Common myeloid progenitor, CD34-positive (primary cell): ENCODE measurements around the gene CTF1. TPM values are rescaled to one million over a fixed set of nuclear protein-coding genes. Genes with fewer than 3 reads are reported as not detected.

Experiments
- CTCF ChIA-PET: fragments of 350-600 bp; sonication (Branson Sonifier 250); formaldehyde crosslinking; loops from one replicate; lab custom pipeline; 2021; ENCODE audit warnings: antibody characterized with exemption; lab: Charles Lee
- POLR2A ChIA-PET: fragments of 350-600 bp; sonication (Branson Sonifier 250); formaldehyde crosslinking; loops from one replicate; lab custom pipeline; 2021; ENCODE audit warnings: antibody characterized with exemption; lab: Charles Lee
- DNase-seq, 3 donors: peaks; one replicate each; pipeline versions ENCODE4 v3.0.0 to v3.0.0-alpha.2; 2013
- H3K27ac ChIP-seq, 2 experiments: 1 replicate in 1 of 2; 2 replicates in 1 of 2; pipeline ENCODE4 v1.7.0; 2013; ENCODE audit warnings: inconsistent platforms in 2 of 2, low read length in 2 of 2, mild to moderate bottlenecking in 2 of 2, low read depth in 1 of 2, moderate library complexity in 1 of 2; ENCODE audit not compliant: severe bottlenecking in 2 of 2, insufficient read depth in 1 of 2, poor library complexity in 1 of 2
- H3K27me3 ChIP-seq, 5 experiments: replicated peaks in 2 of 5; 1 replicate in 3 of 5; 2 replicates in 2 of 5; pipeline versions ENCODE4 v1.6.1 to v1.7.0; 2013; ENCODE audit warnings: low read length in 4 of 5, mild to moderate bottlenecking in 2 of 5, moderate library complexity in 2 of 5, inconsistent platforms in 1 of 5; ENCODE audit not compliant: insufficient read depth in 5 of 5, control insufficient read depth in 4 of 5
- H3K36me3 ChIP-seq, 4 experiments: 1 replicate in 2 of 4; 2 replicates in 2 of 4; pipeline versions ENCODE4 v1.6.1 to v1.7.0; 2013; ENCODE audit warnings: low read length in 3 of 4, control low read depth in 1 of 4, mild to moderate bottlenecking in 1 of 4; ENCODE audit not compliant: control insufficient read depth in 4 of 4, insufficient read depth in 4 of 4
- H3K4me1 ChIP-seq, 4 experiments: 1 replicate in 3 of 4; 2 replicates in 1 of 4; pipeline versions ENCODE4 v1.6.1 to v1.7.1; 2013; ENCODE audit warnings: low read length in 3 of 4, mild to moderate bottlenecking in 3 of 4, control low read depth in 1 of 4, inconsistent platforms in 1 of 4, moderate library complexity in 1 of 4; ENCODE audit not compliant: control insufficient read depth in 4 of 4, insufficient read depth in 4 of 4; ENCODE audit errors: control extremely low read depth in 1 of 4
- H3K4me3 ChIP-seq, 7 experiments: 1 replicate in 4 of 7; 2 replicates in 3 of 7; pipeline versions ENCODE4 v1.5.1 to v1.7.0; 2013; ENCODE audit warnings: mild to moderate bottlenecking in 7 of 7, low read length in 6 of 7, moderate library complexity in 6 of 7, inconsistent platforms in 2 of 7, low read depth in 2 of 7, control low read depth in 1 of 7; ENCODE audit not compliant: insufficient read depth in 4 of 7, control insufficient read depth in 1 of 7; ENCODE audit errors: extremely low read depth in 1 of 7
- H3K9me3 ChIP-seq, 5 experiments: 1 replicate in 4 of 5; 2 replicates in 1 of 5; pipeline versions ENCODE4 v1.6.1 to v1.7.1; 2013; ENCODE audit warnings: low read length in 4 of 5, mild to moderate bottlenecking in 2 of 5, inconsistent platforms in 1 of 5, low read depth in 1 of 5, moderate library complexity in 1 of 5; ENCODE audit not compliant: control insufficient read depth in 4 of 5, insufficient read depth in 2 of 5; ENCODE audit errors: control extremely low read depth in 1 of 5
- WGBS: methylation state at CpG from one replicate; pipeline ENCODE4 v1.1.5; 2013; ENCODE audit not compliant: insufficient coverage; 5-methylcytosine and 5-hydroxymethylcytosine counted together
- polyA plus RNA-seq: library from polyadenylated mRNA; unstranded; fragments of 120-200 nt; gene quantifications from one replicate; pipeline ENCODE4 v1.2.1, GENCODE V29; 2013

The CTF1 gene
- polyA plus RNA-seq: 4.2 TPM

GRCh38 chr16:30896261-30896888, at the start of gene CTF1:
Gene CTF1 (plus strand): TSS chr16:30896614. CDS start chr16:30896644, 30 bp downstream.
- Histone ChIP-seq H3K4me1 (peaks cover 3 to 46% (median 37%) of the 10 kb centered on the region in 4 experiments), H3K27ac (peak within 1 kb of the TSS; percentile 58 to 80), H3K4me3 (peak within 1 kb of the TSS; percentile 35 to 88 (median 71)), H3K9me3 (no peaks in the 10 kb centered on the region), H3K27me3 (no peaks in the 10 kb centered on the region), H3K36me3 (peaks cover 0 to under 1% (median 0%) of the 10 kb centered on the region in 4 experiments)
- ChIA-PET POLR2A (interaction anchor here (0.6 to 1.4 kb wide), 2 partner anchors 22 to 28 kb away, joined by 4 to 6 read pairs; no protein-coding TSS in a partner anchor), CTCF (interaction anchor here (0.8 to 1.3 kb wide), 2 partner anchors 11 to 149 kb away, joined by 3 read pairs; no protein-coding TSS in a partner anchor)
- 9% methylated on average over 15 of the region's 31 CpGs for WGBS
- DNase-seq: peak; percentile 50 to 75 (median 62)

- Histone ChIP-seq H3K4me3 (no peak overlapping the region), H3K4me1 (peaks cover 0 to 8% (median 7%) of the 10 kb centered on the region in 4 experiments), H3K36me3 (no peaks in the 10 kb centered on the region), H3K9me3 (no peaks in the 10 kb centered on the region), H3K27me3 (no peaks in the 10 kb centered on the region), H3K27ac (no peak overlapping the region)
- CTCF ChIA-PET: interaction anchor here (0.8 to 4.6 kb wide), 9 partner anchors 7 to 96 kb away, joined by 3 to 52 read pairs (median 23); no protein-coding TSS in a partner anchor
- POLR2A ChIA-PET: no interaction called here
- no peak for DNase-seq
- WGBS: 100% methylated on average over 3 of the region's 4 CpGs
Observed at GRCh38 chr16:30846649-30847402, 49.6 kb upstream of the CTF1 start.

GRCh38 chr16:30850246-30850645, 46.2 kb upstream of the CTF1 start:
- H3K9me3 ChIP-seq: no peaks in the 10 kb centered on the region
- peaks cover 0 to 2% (median 2%) of the 10 kb centered on the region in 4 experiments for H3K4me1 ChIP-seq
- peaks cover 0 to 6% (median 2%) of the 10 kb centered on the region in 4 experiments for H3K36me3 ChIP-seq
- no peaks in the 10 kb centered on the region for H3K27me3 ChIP-seq
- no peak overlapping the region for H3K27ac ChIP-seq
- WGBS: no CpG with 5 or more reads among the region's 1 CpG
- H3K4me3 ChIP-seq: no peak overlapping the region
- ChIA-PET CTCF (no interaction called here), POLR2A (no interaction called here)
- DNase-seq: no peak

- Histone ChIP-seq H3K27me3 (no peaks in the 10 kb centered on the region), H3K4me1 (peaks cover 0 to 7% (median 1%) of the 10 kb centered on the region in 4 experiments), H3K9me3 (no peaks in the 10 kb centered on the region), H3K36me3 (peaks cover 0 to 6% (median 2%) of the 10 kb centered on the region in 4 experiments), H3K4me3 (no peak overlapping the region), H3K27ac (no peak overlapping the region)
- CTCF ChIA-PET: interaction anchor here (1.0 to 4.0 kb wide), 6 partner anchors 8 to 60 kb away, joined by 3 to 23 read pairs (median 5); partner anchors contain the start of gene BCL7C
- 100% methylated on average over 2 of the region's 2 CpGs for WGBS
- no peak for DNase-seq
- POLR2A ChIA-PET: interaction anchor here (0.6 kb wide), 1 partner anchor 197 kb away, joined by 3 read pairs; no protein-coding TSS in a partner anchor
Observed at GRCh38 chr16:30853758-30854157, 42.7 kb upstream of the CTF1 start.

- peaks cover 0 to 3% (median 0%) of the 10 kb centered on the region in 5 experiments for H3K9me3 ChIP-seq
- H3K36me3 ChIP-seq: peaks cover 0 to 6% (median 2%) of the 10 kb centered on the region in 4 experiments
- H3K4me3 ChIP-seq: no peak overlapping the region
- no peaks in the 10 kb centered on the region for H3K27me3 ChIP-seq
- H3K4me1 ChIP-seq: peaks cover 0 to 7% (median 1%) of the 10 kb centered on the region in 4 experiments
- H3K27ac ChIP-seq: no peak overlapping the region
- ChIA-PET CTCF (interaction anchor here (1.0 to 2.6 kb wide), 3 partner anchors 13 to 43 kb away, joined by 4 to 23 read pairs (median 4); no protein-coding TSS in a partner anchor), POLR2A (no interaction called here)
- WGBS: 97% methylated on average over 3 of the region's 3 CpGs
- DNase-seq: no peak
Observed at GRCh38 chr16:30858111-30858495, 38.3 kb upstream of the CTF1 start.

GRCh38 chr16:30858829-30859423, 37.5 kb upstream of the CTF1 start:
- Histone ChIP-seq H3K27ac (no peak overlapping the region), H3K36me3 (peaks cover 0 to 4% (median 1%) of the 10 kb centered on the region in 4 experiments), H3K27me3 (no peaks in the 10 kb centered on the region), H3K4me1 (peaks cover 0 to 7% (median 1%) of the 10 kb centered on the region in 4 experiments), H3K4me3 (no peak overlapping the region), H3K9me3 (peaks cover 0 to 8% (median 0%) of the 10 kb centered on the region in 5 experiments)
- WGBS: 86% methylated on average over 2 of the region's 4 CpGs
- DNase-seq: no peak
- ChIA-PET POLR2A (no interaction called here), CTCF (interaction anchor here (1.0 kb wide), 2 partner anchors 14 to 38 kb away, joined by 3 to 4 read pairs; no protein-coding TSS in a partner anchor)
